Smooth muscle cell (in vitro differentiated cells): ENCODE data around the gene INPP4A. TPM values are rescaled to one million over a fixed set of nuclear protein-coding genes. Genes with fewer than 3 reads are reported as not detected.

ENCODE experiments used
- DNase-seq: peaks from one replicate; lab custom pipeline; 2025; ENCODE audit not compliant: unreplicated experiment; lab: John Stamatoyannopoulos, UW
- H2AFZ ChIP-seq: fragments of 200-600 bp; sonication (generic); 2 replicates; pipeline ENCODE4 v1.6.0; 2016; ENCODE audit warnings: antibody characterized with exemption, low read depth, mild to moderate bottlenecking
- H3F3A ChIP-seq: fragments of 200-600 bp; sonication (generic); 2 replicates; pipeline ENCODE4 v1.6.0; 2017; ENCODE audit warnings: antibody characterized with exemption, low read depth
- H3K27ac ChIP-seq: fragments of 200-600 bp; sonication (generic); 2 replicates; pipeline ENCODE4 v1.5.1; 2016; ENCODE audit warnings: low read depth, mild to moderate bottlenecking
- H3K27me3 ChIP-seq: fragments of 200-600 bp; sonication (generic); 2 replicates; pipeline ENCODE4 v1.6.1; 2016; ENCODE audit warnings: low read depth, mild to moderate bottlenecking
- H3K36me3 ChIP-seq: fragments of 200-600 bp; sonication (generic); 2 replicates; pipeline ENCODE4 v1.5.1; 2016; ENCODE audit warnings: low read depth
- H3K4me1 ChIP-seq: fragments of 200-600 bp; sonication (generic); 2 replicates; pipeline ENCODE4 v1.5.1; 2016; ENCODE audit warnings: low read depth
- H3K4me2 ChIP-seq: fragments of 200-600 bp; sonication (generic); 2 replicates; pipeline ENCODE4 v1.6.0; 2016; ENCODE audit warnings: mild to moderate bottlenecking
- H3K4me3 ChIP-seq: fragments of 200-600 bp; sonication (generic); 2 replicates; pipeline ENCODE4 v1.5.1; 2016; ENCODE audit warnings: mild to moderate bottlenecking
- H3K79me2 ChIP-seq: fragments of 200-600 bp; sonication (generic); 2 replicates; pipeline ENCODE4 v1.6.0; 2016; ENCODE audit warnings: low read depth, mild to moderate bottlenecking
- H3K9ac ChIP-seq: fragments of 200-600 bp; sonication (generic); 2 replicates; pipeline ENCODE4 v1.6.0; 2016; ENCODE audit warnings: low read depth
- H3K9me3 ChIP-seq: fragments of 200-600 bp; sonication (generic); replicated peaks from 2 replicates; pipeline ENCODE4 v1.5.1; 2016; ENCODE audit warnings: low read depth
- H4K20me1 ChIP-seq: fragments of 200-600 bp; sonication (generic); 2 replicates; pipeline ENCODE4 v1.6.0; 2016; ENCODE audit warnings: low read depth
- CTCF ChIP-seq: fragments of 200-600 bp; sonication (generic); IDR thresholded peaks from 2 replicates; pipeline ENCODE4 v1.5.1; 2017; ENCODE audit warnings: borderline replicate concordance, mild to moderate bottlenecking, antibody characterized with exemption; ENCODE audit not compliant: insufficient read depth, poor library complexity, severe bottlenecking
- WGBS: methylation state at CpG from one replicate; pipeline ENCODE4 v1.1.7; 2016; ENCODE audit warnings: low lambda C conversion rate; 5-methylcytosine and 5-hydroxymethylcytosine counted together
- polyA plus RNA-seq: library from polyadenylated mRNA; unstranded; fragments of >200 nt; fragmentation: Nextera tagmentation; extraction: Ambion mirVana; gene quantifications from 2 replicates; pipeline ENCODE4 v1.2.1, GENCODE V29; 2016
- total RNA-seq: library from RNA; depleted of rRNA; stranded (reverse); fragments of >200 nt; gene quantifications from 2 replicates; pipeline ENCODE4 v1.2.3, GENCODE V29; 2014

The INPP4A gene
- total and polyA plus RNA-seq, 2 experiments from 2014 or later = 10.1 to 17.3 TPM

GRCh38 chr2:98479959-98480524 lies 35.4 kb downstream of the INPP4A start:
- Histone ChIP-seq H3K9ac (no peak overlapping the region), H3K27me3 (no peaks in the 10 kb centered on the region), H3K79me2 (peaks cover 19% of the 10 kb centered on the region), H3K36me3 (no peaks in the 10 kb centered on the region), H3K4me2 (no peak overlapping the region), H3K4me3 (no peak overlapping the region), H3K9me3 (no peaks in the 10 kb centered on the region), H4K20me1 (peaks cover 100% of the 10 kb centered on the region), H3K27ac (no peak overlapping the region), H3K4me1 (peaks cover 2% of the 10 kb centered on the region), H3F3A (no peaks in the 10 kb centered on the region), H2AFZ (no peak overlapping the region)
- WGBS = 64% methylated on average over 4 of the region's 4 CpGs
- no peak for TF ChIP-seq CTCF
- peak; percentile 5 for DNase-seq

- Histone ChIP-seq H3K4me3 (no peak overlapping the region), H3K27ac (no peak overlapping the region), H3K4me2 (no peak overlapping the region), H3K27me3 (no peaks in the 10 kb centered on the region), H3K36me3 (no peaks in the 10 kb centered on the region), H3K79me2 (peaks cover 19% of the 10 kb centered on the region), H3F3A (no peaks in the 10 kb centered on the region), H3K4me1 (no peaks in the 10 kb centered on the region), H3K9me3 (no peaks in the 10 kb centered on the region), H3K9ac (no peak overlapping the region), H2AFZ (no peak overlapping the region), H4K20me1 (peaks cover 98% of the 10 kb centered on the region)
- TF ChIP-seq CTCF = no peak
- 91% methylated on average over 9 of the region's 9 CpGs for WGBS
- DNase-seq = no peak
These were observed 35.9 kb downstream of the INPP4A start for GRCh38 chr2:98480598-98480997.

- peaks cover 25% of the 10 kb centered on the region for H3K79me2 ChIP-seq
- H3K4me2 ChIP-seq = no peak overlapping the region
- H3K4me3 ChIP-seq = no peak overlapping the region
- H3K36me3 ChIP-seq = no peaks in the 10 kb centered on the region
- H3K4me1 ChIP-seq = no peaks in the 10 kb centered on the region
- no peak for TF ChIP-seq CTCF
- no peaks in the 10 kb centered on the region for H3K27me3 ChIP-seq
- no peaks in the 10 kb centered on the region for H3K9me3 ChIP-seq
- H4K20me1 ChIP-seq = peaks cover 89% of the 10 kb centered on the region
- WGBS = 84% methylated on average over 2 of the region's 2 CpGs
- H3F3A ChIP-seq = no peaks in the 10 kb centered on the region
- no peak overlapping the region for H2AFZ ChIP-seq
- H3K27ac ChIP-seq = no peak overlapping the region
- H3K9ac ChIP-seq = no peak overlapping the region
- no peak for DNase-seq
These were observed 37.7 kb downstream of the INPP4A start for GRCh38 chr2:98482362-98482761.

GRCh38 chr2:98483257-98483861 lies 38.7 kb downstream of the INPP4A start:
- Histone ChIP-seq H3K4me2 (no peak overlapping the region), H3K9me3 (no peaks in the 10 kb centered on the region), H2AFZ (no peak overlapping the region), H3K27me3 (no peaks in the 10 kb centered on the region), H3K79me2 (peaks cover 27% of the 10 kb centered on the region), H3F3A (no peaks in the 10 kb centered on the region), H3K9ac (no peak overlapping the region), H3K4me1 (no peaks in the 10 kb centered on the region), H3K4me3 (no peak overlapping the region), H3K27ac (peak overlapping the region; percentile 50), H3K36me3 (no peaks in the 10 kb centered on the region), H4K20me1 (peaks cover 89% of the 10 kb centered on the region)
- no peak for TF ChIP-seq CTCF
- DNase-seq = no peak
- 88% methylated on average over 6 of the region's 6 CpGs for WGBS
